HUES64 (cell line): ENCODE results near the gene CT45A9. TPM values are rescaled to one million over a fixed set of nuclear protein-coding genes. Genes with fewer than 3 reads are reported as not detected.
"Not testable (repeated sequence)": the region's sequence is repeated elsewhere in the genome, so short reads cannot be mapped to it uniquely, and the experiment has no call there.

ENCODE experiments used
- H3K27ac ChIP-seq: 2 replicates; pipeline ENCODE4 v1.7.0; 2013; ENCODE audit warnings: low read depth, low read length, inconsistent platforms
- H3K27me3 ChIP-seq: 2 replicates; pipeline ENCODE4 v1.6.1; 2013; ENCODE audit warnings: mild to moderate bottlenecking, low read length; ENCODE audit not compliant: insufficient read depth
- H3K36me3 ChIP-seq: 2 replicates; pipeline ENCODE4 v1.6.1; 2013; ENCODE audit warnings: mild to moderate bottlenecking, low read length; ENCODE audit not compliant: insufficient read depth
- H3K4me1 ChIP-seq: 2 replicates; pipeline ENCODE4 v1.6.1; 2013; ENCODE audit warnings: mild to moderate bottlenecking, low read length, moderate library complexity; ENCODE audit not compliant: insufficient read depth
- H3K4me3 ChIP-seq: 2 replicates; pipeline ENCODE4 v1.5.1; 2013; ENCODE audit warnings: mild to moderate bottlenecking, low read length, moderate library complexity
- H3K9ac ChIP-seq: 2 replicates; pipeline ENCODE4 v1.6.1; 2013; ENCODE audit warnings: mild to moderate bottlenecking, low read depth, low read length
- H3K9me3 ChIP-seq: 2 replicates; pipeline ENCODE4 v1.6.1; 2013; ENCODE audit warnings: low read depth, low read length; ENCODE audit not compliant: insufficient read depth
- WGBS: fragments of 150-250, 120-280 bp; methylation state at CpG from one replicate; pipeline ENCODE4 v1.1.7; 2013; ENCODE audit warnings: missing lambda C conversion rate; 5-methylcytosine and 5-hydroxymethylcytosine counted together
- polyA plus RNA-seq, 2 experiments: library from polyadenylated mRNA; stranded (reverse); fragments of 50-300 nt; gene quantifications; one replicate each; pipeline ENCODE4 v1.2.3, GENCODE V29; 2013

Gene CT45A9
- polyA plus RNA-seq (2013, experiment 1 of 2): not detected
- polyA plus RNA-seq (2013, experiment 2 of 2): not detected

- not testable (repeated sequence) for H3K27ac ChIP-seq, H3K9ac ChIP-seq, H3K36me3 ChIP-seq, H3K9me3 ChIP-seq, H3K4me3 ChIP-seq, H3K27me3 ChIP-seq, H3K4me1 ChIP-seq
- no CpG with 5 or more reads among the region's 17 CpGs for WGBS
These were observed at the start of gene CT45A9 for GRCh38 chrX:135871712-135872111. TSS of gene CT45A9 (minus strand) at chrX:135871812. CDS start at chrX:135868061, 3,751 bp downstream.

GRCh38 chrX:135920516-135920915 lies 48.9 kb upstream of the CT45A9 start:
- H3K4me3 ChIP-seq, H3K27ac ChIP-seq, H3K9ac ChIP-seq, H3K36me3 ChIP-seq, H3K9me3 ChIP-seq, H3K4me1 ChIP-seq, H3K27me3 ChIP-seq: not testable (repeated sequence)
- WGBS: no CpG with 5 or more reads among the region's 1 CpG

- Histone ChIP-seq H3K4me3 (no peak overlapping the region), H3K36me3 (no peaks in the 10 kb centered on the region), H3K9ac (no peak overlapping the region), H3K27ac (no peak overlapping the region), H3K9me3 (no peaks in the 10 kb centered on the region), H3K4me1 (no peaks in the 10 kb centered on the region), H3K27me3 (no peaks in the 10 kb centered on the region)
- WGBS: 93% methylated on average over 4 of the region's 5 CpGs
These were observed 42.8 kb upstream of the CT45A9 start for GRCh38 chrX:135914404-135914803.

- Histone ChIP-seq H3K9ac (no peak overlapping the region), H3K4me1 (no peaks in the 10 kb centered on the region), H3K36me3 (no peaks in the 10 kb centered on the region), H3K4me3 (no peak overlapping the region), H3K27ac (no peak overlapping the region), H3K27me3 (no peaks in the 10 kb centered on the region), H3K9me3 (no peaks in the 10 kb centered on the region)
- 84% methylated on average over 5 of the region's 5 CpGs for WGBS
These were observed 38.6 kb upstream of the CT45A9 start for GRCh38 chrX:135910251-135910650.

GRCh38 chrX:135893294-135893817 lies 21.7 kb upstream of the CT45A9 start, which contains the start of the genes CT45A10 and SAGE1:
TSS of gene CT45A10 (minus strand) at chrX:135893444. CDS start at chrX:135885344, 8,100 bp downstream.
TSS of gene SAGE1 (plus strand) at chrX:135893716. CDS start at chrX:135896243, 2,527 bp downstream.
- no peaks in the 10 kb centered on the region for H3K36me3 ChIP-seq
- 66% methylated on average over 21 of the region's 22 CpGs for WGBS
- no peak within 1 kb of the TSS for H3K4me3 ChIP-seq
- no peaks in the 10 kb centered on the region for H3K27me3 ChIP-seq
- H3K9me3 ChIP-seq: 0 out of 2 replicates have a peak, but pooled peaks cover 4% of the 10 kb centered on the region
- no peak within 1 kb of the TSS for H3K27ac ChIP-seq
- no peak within 1 kb of the TSS for H3K9ac ChIP-seq
- no peaks in the 10 kb centered on the region for H3K4me1 ChIP-seq

- no peaks in the 10 kb centered on the region for H3K36me3 ChIP-seq
- 92% methylated on average over 11 of the region's 11 CpGs for WGBS
- no peak overlapping the region for H3K9ac ChIP-seq
- H3K27ac ChIP-seq: no peak overlapping the region
- H3K9me3 ChIP-seq: 0 out of 2 replicates have a peak, but pooled peaks cover 4% of the 10 kb centered on the region
- H3K4me1 ChIP-seq: no peaks in the 10 kb centered on the region
- no peaks in the 10 kb centered on the region for H3K27me3 ChIP-seq
- no peak overlapping the region for H3K4me3 ChIP-seq
These were observed 21.2 kb upstream of the CT45A9 start for GRCh38 chrX:135892781-135893180.

- Histone ChIP-seq H3K4me1 (no peaks in the 10 kb centered on the region), H3K9me3 (0 out of 2 replicates have a peak, but pooled peaks cover 4% of the 10 kb centered on the region), H3K9ac (no peak overlapping the region), H3K4me3 (no peak overlapping the region), H3K27ac (no peak overlapping the region), H3K36me3 (no peaks in the 10 kb centered on the region), H3K27me3 (no peaks in the 10 kb centered on the region)
- WGBS: 91% methylated on average over 14 of the region's 14 CpGs
These were observed 18.5 kb upstream of the CT45A9 start for GRCh38 chrX:135890087-135890585.

- H3K9ac ChIP-seq, H3K27me3 ChIP-seq, H3K36me3 ChIP-seq, H3K4me3 ChIP-seq, H3K27ac ChIP-seq, H3K4me1 ChIP-seq, H3K9me3 ChIP-seq: not testable (repeated sequence)
- WGBS: 67% methylated on average over 13 of the region's 15 CpGs
These were observed 17.4 kb upstream of the CT45A9 start for GRCh38 chrX:135888976-135889375.

- H3K27ac ChIP-seq, H3K9me3 ChIP-seq, H3K4me1 ChIP-seq, H3K9ac ChIP-seq, H3K4me3 ChIP-seq, H3K36me3 ChIP-seq, H3K27me3 ChIP-seq: not testable (repeated sequence)
- WGBS: 94% methylated on average over 5 of the region's 18 CpGs
These were observed 16.6 kb upstream of the CT45A9 start for GRCh38 chrX:135888230-135888629.

GRCh38 chrX:135882741-135883140 lies 11.1 kb upstream of the CT45A9 start:
- H3K9ac ChIP-seq, H3K36me3 ChIP-seq, H3K9me3 ChIP-seq, H3K4me1 ChIP-seq, H3K27ac ChIP-seq, H3K4me3 ChIP-seq, H3K27me3 ChIP-seq: not testable (repeated sequence)
- 63% methylated on average over 1 of the region's 5 CpGs for WGBS

GRCh38 chrX:135854438-135854837 lies 17.2 kb downstream of the CT45A9 start, which contains the start of gene CT45A8:
TSS of gene CT45A8 (minus strand) at chrX:135854538. CDS start at chrX:135850783, 3,755 bp downstream.
- WGBS: no CpG with 5 or more reads among the region's 17 CpGs
- not testable (repeated sequence) for H3K9me3 ChIP-seq, H3K36me3 ChIP-seq, H3K27me3 ChIP-seq, H3K4me1 ChIP-seq, H3K4me3 ChIP-seq, H3K9ac ChIP-seq, H3K27ac ChIP-seq

GRCh38 chrX:135837180-135837579 lies 34.4 kb downstream of the CT45A9 start, which contains the start of gene CT45A7:
TSS of gene CT45A7 (minus strand) at chrX:135837280. CDS start at chrX:135833533, 3,747 bp downstream.
- H3K4me3 ChIP-seq, H3K4me1 ChIP-seq, H3K9me3 ChIP-seq, H3K27me3 ChIP-seq, H3K27ac ChIP-seq, H3K9ac ChIP-seq, H3K36me3 ChIP-seq: not testable (repeated sequence)
- WGBS: no CpG with 5 or more reads among the region's 17 CpGs
